ENCODE data around the gene GPR35. TPM values are rescaled to one million over a fixed set of nuclear protein-coding genes. Genes with fewer than 3 reads are reported as not detected.

The GPR35 gene
- total and polyA plus RNA-seq, 10 of the 15 experiments (the other 5 are each of a cell fraction or from before 2014, with no cell fraction given): 0.14 to 1.6 (median 0.75) TPM; not detected in 3

GRCh38 chr2:240627736-240628506 lies 2.6 kb downstream of the GPR35 start:
- in situ Hi-C loops (cut with MboI) (no loop called here), intact Hi-C loops (cut with micrococcal nuclease; ENCODE audit: unreplicated experiment) (no loop called here)
- Histone ChIP-seq H3K4me1 (ENCODE audit: control insufficient read depth, insufficient read depth, low read length) (peaks cover 20% of the 10 kb centered on the region), H3K27ac (ENCODE audit: control insufficient read depth, insufficient read depth) (no peak overlapping the region), H3K9ac (ENCODE audit: control insufficient read depth, insufficient read depth, low read length) (no peak overlapping the region), H3K4me3 (no peak overlapping the region), H3K9me3 (replicated peaks; ENCODE audit: control insufficient read depth, insufficient read depth, low read length) (no peaks in the 10 kb centered on the region; the same call in 2 of the 3 replicates), H2AFZ (ENCODE audit: control insufficient read depth, low read depth, low read length) (no peak overlapping the region), H3K79me2 (ENCODE audit: control insufficient read depth, insufficient read depth, low read length) (no peaks in the 10 kb centered on the region), H3K36me3 (ENCODE audit: control insufficient read depth in 2 of 2, insufficient read depth in 2 of 2, low read length in 1 of 2) (no peaks in the 10 kb centered on the region), H4K20me1 (ENCODE audit: control insufficient read depth, insufficient read depth) (no peaks in the 10 kb centered on the region), H3K4me2 (ENCODE audit: control insufficient read depth, insufficient read depth) (no peak overlapping the region), H3K27me3 (replicated peaks in 1 of 2; ENCODE audit: control insufficient read depth in 2 of 2, insufficient read depth in 2 of 2, low read length in 1 of 2) (no peaks in the 10 kb centered on the region)
- ATAC-seq: no peak
- FAIRE-seq: no peak
- ChIA-PET RAD21 (ENCODE audit: unreplicated experiment) (no interaction called here), SMC1A (ENCODE audit: uncharacterized antibody, unreplicated experiment) (no interaction called here), CTCF (interaction anchor here (1.0 to 1.3 kb wide), 2 partner anchors 41 to 114 kb away, joined by 3 read pairs; partner anchors contain the start of gene CAPN10), POLR2A (interaction anchor here (0.6 kb wide), 1 partner anchor 179 kb away, joined by 3 read pairs; no protein-coding TSS in a partner anchor)
- DNase-seq (ENCODE audit: low read depth, low spot score): no peak
- 76% methylated on average over 17 of the region's 17 CpGs for WGBS (ENCODE audit: insufficient coverage, insufficient replicate concordance, low lambda C conversion rate, missing lambda C conversion rate)
- TF ChIP-seq, protein P1, sequence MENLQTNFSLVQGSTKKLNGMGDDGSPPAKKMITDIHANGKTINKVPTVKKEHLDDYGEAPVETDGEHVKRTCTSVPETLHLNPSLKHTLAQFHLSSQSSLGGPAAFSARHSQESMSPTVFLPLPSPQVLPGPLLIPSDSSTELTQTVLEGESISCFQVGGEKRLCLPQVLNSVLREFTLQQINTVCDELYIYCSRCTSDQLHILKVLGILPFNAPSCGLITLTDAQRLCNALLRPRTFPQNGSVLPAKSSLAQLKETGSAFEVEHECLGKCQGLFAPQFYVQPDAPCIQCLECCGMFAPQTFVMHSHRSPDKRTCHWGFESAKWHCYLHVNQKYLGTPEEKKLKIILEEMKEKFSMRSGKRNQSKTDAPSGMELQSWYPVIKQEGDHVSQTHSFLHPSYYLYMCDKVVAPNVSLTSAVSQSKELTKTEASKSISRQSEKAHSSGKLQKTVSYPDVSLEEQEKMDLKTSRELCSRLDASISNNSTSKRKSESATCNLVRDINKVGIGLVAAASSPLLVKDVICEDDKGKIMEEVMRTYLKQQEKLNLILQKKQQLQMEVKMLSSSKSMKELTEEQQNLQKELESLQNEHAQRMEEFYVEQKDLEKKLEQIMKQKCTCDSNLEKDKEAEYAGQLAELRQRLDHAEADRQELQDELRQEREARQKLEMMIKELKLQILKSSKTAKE (IDR thresholded peaks at IDR 0.05; ENCODE audit: low read depth, poor library complexity, severe bottlenecking): no peak
- TF ChIP-seq ZNF622 (IDR thresholded peaks at IDR 0.05): no peak
- no peak for TF ChIP-seq SPI1 (IDR thresholded peaks at IDR 0.05; ENCODE audit: borderline replicate concordance, insufficient read depth, low read depth, low read length)
- TF ChIP-seq SREBF1 (IDR thresholded peaks at IDR 0.05; ENCODE audit: low read length): no peak
- TF ChIP-seq ZNF217 (IDR thresholded peaks at IDR 0.05): no peak
- TF ChIP-seq MYC (IDR thresholded peaks at IDR 0.05; ENCODE audit: insufficient read depth, insufficient read length, insufficient replicate concordance, low read length, severe bottlenecking): no peak
- no peak for TF ChIP-seq DPF2 (IDR thresholded peaks at IDR 0.05)
- no peak for TF ChIP-seq NFXL1 (IDR thresholded peaks at IDR 0.05; ENCODE audit: borderline replicate concordance)
- TF ChIP-seq TCF12 (IDR thresholded peaks at IDR 0.05; ENCODE audit: low read depth, low read length): no peak
- TF ChIP-seq CHD4 (IDR thresholded peaks at IDR 0.05): no peak
- TF ChIP-seq RBBP5 (conservative IDR thresholded peaks at IDR 0.05): no peak
- no TSS peak for BruUV-seq (replicated peaks)

All from GM12878 (cell line).